Endothelial cell (in vitro differentiated cells): Measurements from ENCODE around the gene CDC42BPA. TPM values are rescaled to one million over a fixed set of nuclear protein-coding genes. Genes with fewer than 3 reads are reported as not detected.
A peak's percentile ranks its signal among the peaks of the same experiment; 100 is the strongest.

Experiments
- DNase-seq: peaks from one replicate; pipeline ENCODE4 v3.0.0; 2021; ENCODE audit warnings: low spot score
- H3K27ac Mint-ChIP-seq: one replicate; pipeline ENCODE4 v1.8.0; 2021; ENCODE audit warnings: mixed read lengths, inconsistent platforms; ENCODE audit not compliant: unreplicated experiment
- H3K27me3 Mint-ChIP-seq: one replicate; pipeline ENCODE4 v1.8.0; 2021; ENCODE audit warnings: mild to moderate bottlenecking, moderate library complexity, mixed read lengths, inconsistent platforms; ENCODE audit not compliant: unreplicated experiment
- H3K36me3 Mint-ChIP-seq: one replicate; pipeline ENCODE4 v1.8.0; 2021; ENCODE audit warnings: mild to moderate bottlenecking, low read depth, mixed read lengths, inconsistent platforms; ENCODE audit not compliant: unreplicated experiment
- H3K4me1 Mint-ChIP-seq: one replicate; pipeline ENCODE4 v1.8.0; 2021; ENCODE audit warnings: mild to moderate bottlenecking, mixed read lengths, inconsistent platforms; ENCODE audit not compliant: unreplicated experiment
- H3K4me3 Mint-ChIP-seq: one replicate; pipeline ENCODE4 v1.8.0; 2021; ENCODE audit warnings: mild to moderate bottlenecking, mixed read lengths, inconsistent platforms; ENCODE audit not compliant: unreplicated experiment
- H3K9me3 Mint-ChIP-seq: one replicate; pipeline ENCODE4 v1.8.0; 2021; ENCODE audit warnings: mixed read lengths, inconsistent platforms; ENCODE audit not compliant: unreplicated experiment
- total RNA-seq: library from RNA; stranded (reverse); fragmentation: NEBNext Ultra II Directional; extraction: Animal tissue kit (Norgen Biotek cat#: 25700); gene quantifications from one replicate; pipeline ENCODE4 v1.2.1, GENCODE V29; 2021; ENCODE audit not compliant: unreplicated experiment
- TF ChIP-seq, protein P1 (sequence below): fragments of 200-600 bp; sonication (generic); IDR thresholded peaks from one replicate; pipeline ENCODE4 v1.5.0; 2021; ENCODE audit warnings: antibody characterized with exemption; ENCODE audit not compliant: unreplicated experiment

CDC42BPA gene
- total RNA-seq, 1 donor from 2014 or later, result 41.4 TPM

DNA sequence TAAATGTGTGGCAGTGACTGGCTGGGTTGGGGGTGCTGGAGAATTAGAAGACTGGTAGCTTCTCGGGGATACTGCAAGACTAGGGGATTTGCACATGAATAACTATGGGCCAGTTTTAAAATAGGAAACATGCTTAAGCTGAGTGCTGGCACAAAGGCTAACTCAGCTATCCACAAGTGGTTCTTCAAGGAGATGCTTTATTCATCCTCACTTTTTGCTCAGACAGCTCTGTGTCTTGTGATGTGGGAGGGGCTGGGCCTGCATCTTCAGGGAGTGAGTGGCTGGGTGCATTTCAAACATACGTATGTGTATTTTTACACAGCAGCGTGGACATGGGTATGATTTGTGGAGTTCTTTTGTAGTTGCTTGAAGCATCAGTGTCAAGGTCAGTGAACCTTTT is 375.9 kb downstream of the CDC42BPA start:
- Mint-ChIP-seq H3K36me3 (peaks cover 11% of the 10 kb centered on the region), H3K4me3 (peak overlapping the region; percentile 57), H3K4me1 (peaks cover 68% of the 10 kb centered on the region), H3K27ac (no peak overlapping the region), H3K27me3 (peaks cover 18% of the 10 kb centered on the region), H3K9me3 (no peaks in the 10 kb centered on the region)
- TF ChIP-seq, protein P1, sequence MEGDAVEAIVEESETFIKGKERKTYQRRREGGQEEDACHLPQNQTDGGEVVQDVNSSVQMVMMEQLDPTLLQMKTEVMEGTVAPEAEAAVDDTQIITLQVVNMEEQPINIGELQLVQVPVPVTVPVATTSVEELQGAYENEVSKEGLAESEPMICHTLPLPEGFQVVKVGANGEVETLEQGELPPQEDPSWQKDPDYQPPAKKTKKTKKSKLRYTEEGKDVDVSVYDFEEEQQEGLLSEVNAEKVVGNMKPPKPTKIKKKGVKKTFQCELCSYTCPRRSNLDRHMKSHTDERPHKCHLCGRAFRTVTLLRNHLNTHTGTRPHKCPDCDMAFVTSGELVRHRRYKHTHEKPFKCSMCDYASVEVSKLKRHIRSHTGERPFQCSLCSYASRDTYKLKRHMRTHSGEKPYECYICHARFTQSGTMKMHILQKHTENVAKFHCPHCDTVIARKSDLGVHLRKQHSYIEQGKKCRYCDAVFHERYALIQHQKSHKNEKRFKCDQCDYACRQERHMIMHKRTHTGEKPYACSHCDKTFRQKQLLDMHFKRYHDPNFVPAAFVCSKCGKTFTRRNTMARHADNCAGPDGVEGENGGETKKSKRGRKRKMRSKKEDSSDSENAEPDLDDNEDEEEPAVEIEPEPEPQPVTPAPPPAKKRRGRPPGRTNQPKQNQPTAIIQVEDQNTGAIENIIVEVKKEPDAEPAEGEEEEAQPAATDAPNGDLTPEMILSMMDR, result no peak
- DNase-seq, result no peak

DNA sequence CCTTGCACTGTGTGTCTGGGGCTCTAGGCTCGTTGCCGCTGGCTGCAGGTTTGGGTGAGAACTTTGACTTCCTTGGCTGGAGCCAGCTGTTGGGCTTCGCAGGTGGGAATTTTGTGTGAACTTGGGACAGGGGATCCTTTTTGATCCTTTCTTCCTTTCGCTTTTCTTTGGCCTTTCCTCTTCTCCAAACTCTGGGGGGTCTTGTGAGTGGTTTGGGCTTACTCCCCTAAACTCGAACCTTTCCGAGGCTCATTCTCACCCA is 377.6 kb downstream of the CDC42BPA start:
- peak overlapping the region; percentile 85 for H3K4me3 Mint-ChIP-seq
- H3K4me1 Mint-ChIP-seq, result peaks cover 53% of the 10 kb centered on the region

GRCh38 chr1:226940029-226940805 is 378.1 kb downstream of the CDC42BPA start, which contains the start of gene COQ8A:
COQ8A (plus strand) TSS chr1:226940294; CDS start chr1:226961386, 21,092 bp downstream.
- Mint-ChIP-seq H3K9me3 (peaks cover 3% of the 10 kb centered on the region), H3K4me1 (peaks cover 48% of the 10 kb centered on the region), H3K4me3 (peak within 1 kb of the TSS; percentile 88), H3K36me3 (peaks cover 9% of the 10 kb centered on the region), H3K27ac (peak within 1 kb of the TSS; percentile 85), H3K27me3 (peaks cover 20% of the 10 kb centered on the region)
- TF ChIP-seq, protein P1, result no peak
- DNase-seq, result peak; percentile 98

More for the DNA sequence above, 377.6 kb downstream of the CDC42BPA start:
- Mint-ChIP-seq H3K9me3 (no peaks in the 10 kb centered on the region), H3K36me3 (peaks cover 9% of the 10 kb centered on the region), H3K27ac (no peak overlapping the region), H3K27me3 (peaks cover 20% of the 10 kb centered on the region)
- TF ChIP-seq, protein P1, result no peak
- DNase-seq, result no peak

Other genes with a start within 250 kb of the CDC42BPA start
- 19.5 TPM for gene ZNF678, start 245.1 kb upstream of the CDC42BPA start, total RNA-seq